Skeletal muscle satellite cell (primary cell): ENCODE results near the gene PPFIA3.

Experiments used
- H3K27me3 ChIP-seq: 2 replicates; pipeline ENCODE4 v1.7.0; 2013; ENCODE audit warnings: low read length; ENCODE audit not compliant: control insufficient read depth, insufficient read depth
- H3K36me3 ChIP-seq: 2 replicates; pipeline ENCODE4 v1.7.0; 2013; ENCODE audit warnings: mild to moderate bottlenecking, control low read depth, low read length; ENCODE audit not compliant: insufficient read depth
- H3K4me1 ChIP-seq: 2 replicates; pipeline ENCODE4 v1.7.0; 2013; ENCODE audit warnings: low read length; ENCODE audit not compliant: control insufficient read depth, insufficient read depth
- H3K4me2 ChIP-seq: 2 replicates; pipeline ENCODE4 v1.7.0; 2013; ENCODE audit warnings: mild to moderate bottlenecking, low read length
- H3K4me3 ChIP-seq: 2 replicates; pipeline ENCODE4 v1.7.0; 2013; ENCODE audit warnings: low read length
- H3K9ac ChIP-seq: 2 replicates; pipeline ENCODE4 v1.7.0; 2013; ENCODE audit warnings: mild to moderate bottlenecking, low read depth, low read length, moderate library complexity
- H3K9me3 ChIP-seq: replicated peaks from 2 replicates; pipeline ENCODE4 v1.7.0; 2013; ENCODE audit warnings: mild to moderate bottlenecking, control low read depth, low read length

The PPFIA3 gene

GRCh38 chr19:49155005-49155819 lies 35.9 kb downstream of the PPFIA3 start, which contains the start of gene HRC:
HRC (minus strand) TSS chr19:49155396; CDS start chr19:49155237, 159 bp downstream.
- peaks cover 10% of the 10 kb centered on the region for H3K4me1 ChIP-seq
- no peaks in the 10 kb centered on the region for H3K9me3 ChIP-seq
- no peak within 1 kb of the TSS for H3K4me2 ChIP-seq
- H3K4me3 ChIP-seq: no peak within 1 kb of the TSS
- H3K36me3 ChIP-seq: no peaks in the 10 kb centered on the region
- H3K9ac ChIP-seq: no peak within 1 kb of the TSS
- H3K27me3 ChIP-seq: no peaks in the 10 kb centered on the region

- no peak overlapping the region for H3K9ac ChIP-seq
- H3K4me3 ChIP-seq: no peak overlapping the region
- H3K27me3 ChIP-seq: no peaks in the 10 kb centered on the region
- no peaks in the 10 kb centered on the region for H3K9me3 ChIP-seq
- peaks cover 5% of the 10 kb centered on the region for H3K4me1 ChIP-seq
- H3K36me3 ChIP-seq: no peaks in the 10 kb centered on the region
- no peak overlapping the region for H3K4me2 ChIP-seq
These were observed 36.5 kb downstream of the PPFIA3 start for GRCh38 chr19:49155820-49156346.

- H3K4me2 ChIP-seq: peak within 1 kb of the TSS; percentile 89
- H3K4me3 ChIP-seq: peak within 1 kb of the TSS; percentile 99
- H3K36me3 ChIP-seq: peaks cover 3% of the 10 kb centered on the region
- peak within 1 kb of the TSS; percentile 98 for H3K9ac ChIP-seq
- peaks cover 13% of the 10 kb centered on the region for H3K4me1 ChIP-seq
- no peaks in the 10 kb centered on the region for H3K9me3 ChIP-seq
- no peaks in the 10 kb centered on the region for H3K27me3 ChIP-seq
These were observed 38.3 kb downstream of the PPFIA3 start, which contains the start of gene TRPM4 for GRCh38 chr19:49157445-49158224. TRPM4 (plus strand) TSS chr19:49157792; CDS start chr19:49157867, 75 bp downstream.

- H3K4me3 ChIP-seq: no peak overlapping the region
These were observed 41.3 kb downstream of the PPFIA3 start for GRCh38 chr19:49160450-49161189.

GRCh38 chr19:49161987-49162386 lies 42.6 kb downstream of the PPFIA3 start:
- no peaks in the 10 kb centered on the region for H3K27me3 ChIP-seq
- no peak overlapping the region for H3K9ac ChIP-seq
- H3K4me3 ChIP-seq: no peak overlapping the region
- H3K9me3 ChIP-seq: no peaks in the 10 kb centered on the region
- H3K4me2 ChIP-seq: no peak overlapping the region
- peaks cover 3% of the 10 kb centered on the region for H3K36me3 ChIP-seq
- peaks cover 13% of the 10 kb centered on the region for H3K4me1 ChIP-seq

More at GRCh38 chr19:49160450-49161189, 41.3 kb downstream of the PPFIA3 start:
- H3K9me3 ChIP-seq: no peaks in the 10 kb centered on the region
- H3K9ac ChIP-seq: no peak overlapping the region
- H3K27me3 ChIP-seq: no peaks in the 10 kb centered on the region
- no peak overlapping the region for H3K4me2 ChIP-seq
- H3K4me1 ChIP-seq: peaks cover 13% of the 10 kb centered on the region
- H3K36me3 ChIP-seq: peaks cover 3% of the 10 kb centered on the region

GRCh38 chr19:49165111-49165750 lies 45.9 kb downstream of the PPFIA3 start:
- H3K9me3 ChIP-seq: no peaks in the 10 kb centered on the region
- no peak overlapping the region for H3K9ac ChIP-seq
- H3K36me3 ChIP-seq: peaks cover 3% of the 10 kb centered on the region
- no peak overlapping the region for H3K4me2 ChIP-seq
- H3K4me3 ChIP-seq: no peak overlapping the region
- peaks cover 8% of the 10 kb centered on the region for H3K4me1 ChIP-seq
- no peaks in the 10 kb centered on the region for H3K27me3 ChIP-seq

- peaks cover 8% of the 10 kb centered on the region for H3K4me1 ChIP-seq
- no peaks in the 10 kb centered on the region for H3K9me3 ChIP-seq
- no peak overlapping the region for H3K4me2 ChIP-seq
- no peak overlapping the region for H3K4me3 ChIP-seq
- no peak overlapping the region for H3K9ac ChIP-seq
- H3K27me3 ChIP-seq: no peaks in the 10 kb centered on the region
- peaks cover 6% of the 10 kb centered on the region for H3K36me3 ChIP-seq
These were observed 46.5 kb downstream of the PPFIA3 start for GRCh38 chr19:49165865-49166301.

GRCh38 chr19:49167857-49168409 lies 48.6 kb downstream of the PPFIA3 start:
- Histone ChIP-seq H3K36me3 (peaks cover 20% of the 10 kb centered on the region), H3K9ac (no peak overlapping the region), H3K4me2 (no peak overlapping the region), H3K4me1 (no peaks in the 10 kb centered on the region), H3K9me3 (no peaks in the 10 kb centered on the region), H3K27me3 (no peaks in the 10 kb centered on the region), H3K4me3 (no peak overlapping the region)

- H3K9ac ChIP-seq: no peak overlapping the region
- H3K36me3 ChIP-seq: peaks cover 24% of the 10 kb centered on the region
- no peaks in the 10 kb centered on the region for H3K27me3 ChIP-seq
- H3K4me3 ChIP-seq: no peak overlapping the region
- no peak overlapping the region for H3K4me2 ChIP-seq
- H3K4me1 ChIP-seq: no peaks in the 10 kb centered on the region
- H3K9me3 ChIP-seq: no peaks in the 10 kb centered on the region
These were observed 49.1 kb downstream of the PPFIA3 start for GRCh38 chr19:49168421-49168820.

GRCh38 chr19:49173198-49173597 lies 53.9 kb downstream of the PPFIA3 start:
- Histone ChIP-seq H3K9ac (no peak overlapping the region), H3K4me2 (no peak overlapping the region), H3K27me3 (no peaks in the 10 kb centered on the region), H3K4me1 (no peaks in the 10 kb centered on the region), H3K9me3 (no peaks in the 10 kb centered on the region), H3K36me3 (peaks cover 28% of the 10 kb centered on the region), H3K4me3 (no peak overlapping the region)
